H1 (cell line): ENCODE results near the gene BLOC1S3.

ENCODE experiments used
- CTCF ChIP-seq, 3 experiments: IDR thresholded peaks; 1 replicate in 2 of 3; 2 replicates in 1 of 3; pipeline versions ENCODE4 v1.5.1 to v1.6.1; 2011; ENCODE audit warnings: low read length in 3 of 3, mild to moderate bottlenecking in 3 of 3, inconsistent platforms in 2 of 3, low read depth in 1 of 3, moderate library complexity in 1 of 3; ENCODE audit not compliant: insufficient read depth in 1 of 3; ENCODE audit errors: control extremely low read depth in 1 of 3
- EGR1 ChIP-seq: IDR thresholded peaks from 2 replicates; pipeline ENCODE4 v1.6.1; 2011; ENCODE audit warnings: low read depth, low read length, borderline replicate concordance
- GABPA ChIP-seq: IDR thresholded peaks from 2 replicates; pipeline ENCODE4 v1.6.1; 2011; ENCODE audit warnings: mild to moderate bottlenecking, low read length, moderate library complexity, borderline replicate concordance; ENCODE audit not compliant: insufficient read depth
- JUND ChIP-seq: IDR thresholded peaks from 2 replicates; pipeline ENCODE4 v1.6.1; 2011; ENCODE audit warnings: mild to moderate bottlenecking, improper control_type of control experiment, low read length
- MAX ChIP-seq: IDR thresholded peaks from 2 replicates; pipeline ENCODE4 v1.6.1; 2012; ENCODE audit warnings: inconsistent platforms
- POLR2A ChIP-seq, 2 experiments: IDR thresholded peaks; 1 replicate in 1 of 2; 2 replicates in 1 of 2; pipeline ENCODE4 v1.6.1; 2011; ENCODE audit warnings: low read depth in 2 of 2, low read length in 2 of 2, mild to moderate bottlenecking in 2 of 2; ENCODE audit errors: control extremely low read depth in 1 of 2
- POLR2AphosphoS5 ChIP-seq: IDR thresholded peaks from 2 replicates; pipeline ENCODE4 v1.6.1; 2011; ENCODE audit warnings: low read depth, low read length
- RAD21 ChIP-seq, 2 experiments: IDR thresholded peaks in 1 of 2; conservative IDR thresholded peaks in 1 of 2; 2 replicates each; pipeline ENCODE4 v1.6.1; 2011; ENCODE audit warnings: low read depth in 2 of 2, low read length in 2 of 2, improper control_type of control experiment in 1 of 2, inconsistent platforms in 1 of 2, mild to moderate bottlenecking in 1 of 2, moderate library complexity in 1 of 2
- RFX5 ChIP-seq: IDR thresholded peaks from 2 replicates; pipeline ENCODE4 v1.6.1; 2011; ENCODE audit warnings: low read depth, low read length, improper control_type of control experiment, borderline replicate concordance
- SP1 ChIP-seq: IDR thresholded peaks from 2 replicates; pipeline ENCODE4 v1.6.1; 2011; ENCODE audit warnings: low read depth, low read length
- SP2 ChIP-seq: IDR thresholded peaks from 2 replicates; pipeline ENCODE4 v1.6.1; 2012; ENCODE audit warnings: mild to moderate bottlenecking, low read length, inconsistent platforms
- YY1 ChIP-seq: IDR thresholded peaks from 2 replicates; pipeline ENCODE4 v1.6.1; 2011; ENCODE audit warnings: low read depth, mild to moderate bottlenecking, low read length
- ZNF274 ChIP-seq: IDR thresholded peaks from 2 replicates; pipeline ENCODE4 v1.7.0; 2012; ENCODE audit warnings: low read length, borderline replicate concordance; ENCODE audit errors: extremely low read depth

GRCh38 chr19:45213031-45213430 is 34.4 kb downstream of the BLOC1S3 start:
- TF ChIP-seq POLR2A (IDR thresholded peaks at IDR 0.05; ENCODE audit: control extremely low read depth in 1 of 2, low read depth in 2 of 2, low read length in 2 of 2) (no peak), CTCF (IDR thresholded peaks at IDR 0.05; ENCODE audit: control extremely low read depth in 1 of 3, insufficient read depth in 1 of 3, low read depth in 1 of 3, low read length in 3 of 3) (no peak), SP2 (no peak), YY1 (no peak), EGR1 (no peak), MAX (no peak), RFX5 (no peak), ZNF274 (no peak), JUND (no peak), RAD21 (IDR thresholded peaks at IDR 0.05 in 1 of 2, conservative IDR thresholded peaks at IDR 0.05 in 1 of 2; ENCODE audit: low read depth in 2 of 2, low read length in 2 of 2) (no peak), SP1 (no peak), GABPA (no peak), POLR2AphosphoS5 (no peak)
